Mucosa of stomach (tissue), 1 donor: ENCODE data around the gene KLK3.

Source experiments
- H3K27me3 ChIP-seq: one replicate; pipeline ENCODE4 v1.7.0; 2013; ENCODE audit warnings: mild to moderate bottlenecking, low read length; ENCODE audit not compliant: control insufficient read depth, insufficient read depth
- H3K36me3 ChIP-seq: one replicate; pipeline ENCODE4 v1.7.0; 2013; ENCODE audit warnings: low read length; ENCODE audit not compliant: control insufficient read depth, insufficient read depth
- H3K4me1 ChIP-seq: one replicate; pipeline ENCODE4 v1.7.0; 2013; ENCODE audit warnings: mild to moderate bottlenecking, low read length; ENCODE audit not compliant: control insufficient read depth, insufficient read depth
- H3K4me3 ChIP-seq: one replicate; pipeline ENCODE4 v1.7.0; 2013; ENCODE audit warnings: low read length
- H3K9ac ChIP-seq: one replicate; pipeline ENCODE4 v1.7.0; 2013; ENCODE audit warnings: mild to moderate bottlenecking, low read length, moderate library complexity
- H3K9me3 ChIP-seq: one replicate; pipeline ENCODE4 v1.7.0; 2013; ENCODE audit warnings: mild to moderate bottlenecking, low read length, moderate library complexity; ENCODE audit not compliant: control insufficient read depth
- donor health status: Pancreatic carcinoma.

Gene KLK3

GRCh38 chr19:50896591-50897190, 42.0 kb downstream of the KLK3 start:
- H3K27me3 ChIP-seq: no peaks in the 10 kb centered on the region
- no peaks in the 10 kb centered on the region for H3K9me3 ChIP-seq
- H3K9ac ChIP-seq: no peak overlapping the region
- H3K36me3 ChIP-seq: no peaks in the 10 kb centered on the region
- H3K4me3 ChIP-seq: no peak overlapping the region
- no peaks in the 10 kb centered on the region for H3K4me1 ChIP-seq

- Histone ChIP-seq H3K9me3 (no peaks in the 10 kb centered on the region), H3K27me3 (no peaks in the 10 kb centered on the region), H3K4me3 (no peak overlapping the region), H3K4me1 (no peaks in the 10 kb centered on the region), H3K36me3 (no peaks in the 10 kb centered on the region), H3K9ac (no peak overlapping the region)
Measured at GRCh38 chr19:50897191-50897607, 42.5 kb downstream of the KLK3 start.

GRCh38 chr19:50897612-50898011, 42.9 kb downstream of the KLK3 start:
- Histone ChIP-seq H3K4me1 (no peaks in the 10 kb centered on the region), H3K27me3 (no peaks in the 10 kb centered on the region), H3K36me3 (no peaks in the 10 kb centered on the region), H3K9ac (no peak overlapping the region), H3K9me3 (no peaks in the 10 kb centered on the region), H3K4me3 (no peak overlapping the region)

- Histone ChIP-seq H3K9me3 (no peaks in the 10 kb centered on the region), H3K36me3 (no peaks in the 10 kb centered on the region)
Measured at GRCh38 chr19:50898018-50898417, 43.3 kb downstream of the KLK3 start.

DNA sequence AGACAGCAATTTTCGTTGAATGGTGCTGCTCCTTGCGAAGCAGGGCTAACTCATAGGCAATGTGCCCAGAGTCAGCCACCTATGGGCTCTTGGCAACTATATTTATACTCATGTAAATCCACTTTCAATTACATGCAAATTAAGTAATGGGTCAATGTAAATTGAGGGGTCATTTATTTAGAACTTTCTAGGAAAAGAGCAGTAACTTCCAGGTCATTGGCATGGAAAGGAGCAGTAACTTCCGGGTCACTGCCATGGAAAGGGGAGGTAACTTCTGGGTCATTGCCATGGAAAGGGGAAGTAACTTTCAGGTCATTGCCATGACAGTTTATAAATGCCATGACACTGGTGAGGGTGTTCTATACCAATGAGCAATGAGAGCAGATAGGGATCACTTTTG, 44.9 kb downstream of the KLK3 start:
- Histone ChIP-seq H3K9me3 (no peaks in the 10 kb centered on the region), H3K9ac (no peak overlapping the region), H3K27me3 (no peaks in the 10 kb centered on the region), H3K4me1 (no peaks in the 10 kb centered on the region), H3K36me3 (no peaks in the 10 kb centered on the region), H3K4me3 (no peak overlapping the region)

More at GRCh38 chr19:50898018-50898417, 43.3 kb downstream of the KLK3 start:
- Histone ChIP-seq H3K9ac (no peak overlapping the region), H3K4me3 (no peak overlapping the region), H3K27me3 (no peaks in the 10 kb centered on the region), H3K4me1 (no peaks in the 10 kb centered on the region)

DNA sequence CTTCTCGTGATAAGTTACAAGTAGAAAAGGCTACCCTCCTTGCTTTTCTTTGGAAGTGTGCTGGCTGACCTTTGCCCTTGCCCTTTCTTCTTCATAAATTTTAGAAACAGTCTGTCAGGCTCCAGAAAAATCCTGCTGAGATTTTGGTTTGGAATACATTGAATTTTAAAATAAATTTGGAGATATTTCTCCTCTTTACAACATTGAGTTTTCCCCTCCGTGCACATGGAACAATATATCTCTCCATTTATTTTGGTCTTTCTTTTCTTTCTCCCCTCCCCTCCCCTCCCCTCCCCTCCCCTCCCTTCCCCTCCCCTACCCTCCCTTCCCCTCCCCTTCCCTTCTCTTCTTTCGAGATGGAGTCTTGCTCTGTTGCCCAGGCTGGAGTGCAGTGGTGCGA, 47.9 kb downstream of the KLK3 start:
- Histone ChIP-seq H3K4me3 (no peak overlapping the region), H3K9me3 (no peaks in the 10 kb centered on the region), H3K27me3 (peaks cover 5% of the 10 kb centered on the region), H3K9ac (no peak overlapping the region), H3K4me1 (no peaks in the 10 kb centered on the region), H3K36me3 (no peaks in the 10 kb centered on the region)

DNA sequence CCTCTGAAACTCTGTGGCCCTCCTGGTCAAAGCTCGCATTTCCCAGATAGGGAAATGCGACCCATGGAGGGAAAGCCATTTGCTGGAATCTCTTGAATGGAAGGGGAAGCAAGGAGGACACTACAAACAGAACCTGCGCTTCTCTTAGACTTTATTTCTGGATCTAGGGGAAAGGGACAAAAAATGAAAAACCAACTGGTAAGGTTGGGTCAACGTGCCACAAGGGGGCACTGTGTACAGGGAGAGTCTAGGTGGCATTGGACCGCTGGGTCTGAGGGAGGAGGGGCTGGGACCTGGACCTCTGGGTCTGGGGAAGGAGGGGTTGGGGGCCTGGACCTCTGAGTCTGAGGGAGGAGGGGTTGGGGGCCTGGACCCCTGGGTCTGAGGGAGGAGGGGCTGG, 51.5 kb downstream of the KLK3 start:
- Histone ChIP-seq H3K36me3 (no peaks in the 10 kb centered on the region), H3K4me1 (no peaks in the 10 kb centered on the region), H3K9ac (no peak overlapping the region), H3K9me3 (no peaks in the 10 kb centered on the region), H3K4me3 (no peak overlapping the region), H3K27me3 (peaks cover 39% of the 10 kb centered on the region)

GRCh38 chr19:50908336-50908735, 53.6 kb downstream of the KLK3 start:
- Histone ChIP-seq H3K36me3 (no peaks in the 10 kb centered on the region), H3K4me3 (no peak overlapping the region), H3K27me3 (peaks cover 58% of the 10 kb centered on the region), H3K4me1 (no peaks in the 10 kb centered on the region), H3K9me3 (no peaks in the 10 kb centered on the region), H3K9ac (no peak overlapping the region)

GRCh38 chr19:50909240-50910070, 54.7 kb downstream of the KLK3 start:
- no peaks in the 10 kb centered on the region for H3K4me1 ChIP-seq

More at GRCh38 chr19:50909240-50910070, 54.7 kb downstream of the KLK3 start:
- Histone ChIP-seq H3K27me3 (peaks cover 58% of the 10 kb centered on the region), H3K9ac (no peak overlapping the region), H3K4me3 (no peak overlapping the region), H3K9me3 (no peaks in the 10 kb centered on the region), H3K36me3 (no peaks in the 10 kb centered on the region)
